Adrenal gland (tissue), 5 donors: ENCODE results near the gene RP2.

Experiments used
- POLR2A ChIP-seq, 2 donors: fragments of 450-650 bp; IDR thresholded peaks; one replicate each; pipeline ENCODE4 v1.6.1; 2017; ENCODE audit warnings: antibody characterized with exemption in 2 of 2, mild to moderate bottlenecking in 2 of 2, moderate library complexity in 1 of 2
- TF ChIP-seq, protein P1 (sequence below), 6 experiments: fragments of 450-650 bp in 4 of 6; fragments of 200-600 bp in 2 of 6; sonication (generic) in 1 of 6; IDR thresholded peaks; 1 replicate in 5 of 6; 2 replicates in 1 of 6; pipeline versions ENCODE4 v1.5.1 to v1.8.0; 2016 to 2021; ENCODE audit warnings: antibody characterized with exemption in 6 of 6, mild to moderate bottlenecking in 2 of 6, moderate library complexity in 1 of 6
- donor health status: DM: no; HTN: no; CAD: no.

DNA sequence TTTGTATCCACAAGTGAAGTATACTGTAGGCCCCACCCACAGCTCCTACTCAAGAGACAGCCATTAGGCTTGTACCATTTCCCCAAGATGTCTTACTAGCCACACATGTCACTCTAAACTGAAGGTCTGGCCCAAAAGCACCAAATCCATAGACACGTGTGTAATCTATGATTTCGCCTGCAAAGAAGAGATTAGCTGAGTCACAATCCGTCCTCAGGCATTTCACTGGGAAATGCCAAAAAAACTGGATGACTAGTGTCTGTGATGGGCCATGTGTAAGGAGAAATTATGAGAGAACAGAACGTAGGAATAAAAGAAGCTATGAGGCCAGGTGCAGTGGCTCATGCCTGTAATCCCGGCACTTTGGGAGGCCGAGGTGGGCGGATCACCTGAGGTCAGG lies 21.9 kb upstream of the RP2 start:
- TF ChIP-seq, protein P1, sequence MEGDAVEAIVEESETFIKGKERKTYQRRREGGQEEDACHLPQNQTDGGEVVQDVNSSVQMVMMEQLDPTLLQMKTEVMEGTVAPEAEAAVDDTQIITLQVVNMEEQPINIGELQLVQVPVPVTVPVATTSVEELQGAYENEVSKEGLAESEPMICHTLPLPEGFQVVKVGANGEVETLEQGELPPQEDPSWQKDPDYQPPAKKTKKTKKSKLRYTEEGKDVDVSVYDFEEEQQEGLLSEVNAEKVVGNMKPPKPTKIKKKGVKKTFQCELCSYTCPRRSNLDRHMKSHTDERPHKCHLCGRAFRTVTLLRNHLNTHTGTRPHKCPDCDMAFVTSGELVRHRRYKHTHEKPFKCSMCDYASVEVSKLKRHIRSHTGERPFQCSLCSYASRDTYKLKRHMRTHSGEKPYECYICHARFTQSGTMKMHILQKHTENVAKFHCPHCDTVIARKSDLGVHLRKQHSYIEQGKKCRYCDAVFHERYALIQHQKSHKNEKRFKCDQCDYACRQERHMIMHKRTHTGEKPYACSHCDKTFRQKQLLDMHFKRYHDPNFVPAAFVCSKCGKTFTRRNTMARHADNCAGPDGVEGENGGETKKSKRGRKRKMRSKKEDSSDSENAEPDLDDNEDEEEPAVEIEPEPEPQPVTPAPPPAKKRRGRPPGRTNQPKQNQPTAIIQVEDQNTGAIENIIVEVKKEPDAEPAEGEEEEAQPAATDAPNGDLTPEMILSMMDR (IDR thresholded peaks at IDR 0.05): no peak
- TF ChIP-seq POLR2A (IDR thresholded peaks at IDR 0.05): no peak
